ENCODE data around the gene ADAMTS2. TPM values are rescaled to one million over a fixed set of nuclear protein-coding genes. Genes with fewer than 3 reads are reported as not detected.
A peak's percentile ranks its signal among the peaks of the same experiment; 100 is the strongest.

ADAMTS2 gene
- total RNA-seq, 1 donor from 2014 or later, result 1.2 TPM

GRCh38 chr5:179272326-179273072 lies 72.8 kb downstream of the ADAMTS2 start:
- Mint-ChIP-seq H3K36me3 (no peaks in the 10 kb centered on the region), H3K27me3 (ENCODE audit: insufficient read depth, low read depth) (no peaks in the 10 kb centered on the region), H3K4me1 (peaks cover 13% of the 10 kb centered on the region), H3K9me3 (no peaks in the 10 kb centered on the region), H3K27ac (peak overlapping the region; percentile 96), H3K4me3 (no peak overlapping the region)
- TF ChIP-seq EZH2 (IDR thresholded peaks at IDR 0.05) (no peak), EZH2phosphoT487 (IDR thresholded peaks at IDR 0.05) (no peak), CTCF (IDR thresholded peaks at IDR 0.05) (no peak)
- Histone ChIP-seq H3K9ac (no peak overlapping the region), H3K79me2 (ENCODE audit: low read depth) (no peaks in the 10 kb centered on the region), H3K4me3 (no peak overlapping the region), H3K27me3 (no peaks in the 10 kb centered on the region), H3K4me2 (peak overlapping the region; percentile 13), H3K9me3 (ENCODE audit: low read depth) (no peaks in the 10 kb centered on the region), H3K27ac (no peak overlapping the region), H4K20me1 (ENCODE audit: low read depth) (no peaks in the 10 kb centered on the region), H3F3A (ENCODE audit: low read depth) (no peaks in the 10 kb centered on the region), H2AFZ (replicated peaks) (no peak overlapping the region), H3K4me1 (peaks cover 5% of the 10 kb centered on the region), H3K36me3 (no peaks in the 10 kb centered on the region)
- peak; percentile 31 for DNase-seq (ENCODE audit: low spot score)

DNA sequence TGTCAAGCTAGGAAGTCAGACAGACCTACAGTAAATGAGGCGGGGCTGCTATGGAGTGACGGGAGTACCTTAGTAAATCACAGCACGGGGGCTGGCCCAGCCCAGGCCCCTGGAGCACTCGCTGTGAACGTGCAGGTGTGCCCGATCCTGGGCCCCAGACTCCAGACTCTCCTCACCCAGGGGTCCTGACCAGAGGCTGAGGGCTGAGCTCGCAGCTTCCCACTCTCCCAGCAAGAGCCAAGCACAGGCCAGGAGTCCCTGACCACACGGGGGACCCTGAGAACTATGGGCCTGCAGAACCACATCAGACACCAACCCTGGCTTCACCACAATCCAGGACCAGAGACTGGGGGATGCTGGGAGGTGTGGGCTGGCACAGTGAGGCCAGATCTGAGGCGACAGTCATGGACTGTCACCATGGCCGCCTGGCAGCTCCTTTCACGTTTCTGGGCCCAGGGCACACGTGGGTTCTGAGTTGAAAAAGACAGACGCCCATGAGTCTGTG lies 73.4 kb downstream of the ADAMTS2 start:
- peaks cover 5% of the 10 kb centered on the region for H3K4me1 ChIP-seq
- H3K79me2 ChIP-seq (ENCODE audit: low read depth), result no peaks in the 10 kb centered on the region
- no peaks in the 10 kb centered on the region for H3K27me3 ChIP-seq
- H4K20me1 ChIP-seq (ENCODE audit: low read depth), result no peaks in the 10 kb centered on the region
- no peaks in the 10 kb centered on the region for H3K9me3 Mint-ChIP-seq
- H3K9ac ChIP-seq, result no peak overlapping the region
- H3K4me1 Mint-ChIP-seq, result peaks cover 13% of the 10 kb centered on the region
- no peaks in the 10 kb centered on the region for H3K27me3 Mint-ChIP-seq (ENCODE audit: insufficient read depth, low read depth)
- H3K4me3 Mint-ChIP-seq, result no peak overlapping the region
- no peaks in the 10 kb centered on the region for H3K36me3 ChIP-seq
- no peak overlapping the region for H3K4me3 ChIP-seq
- no peak overlapping the region for H3K27ac Mint-ChIP-seq
- DNase-seq (ENCODE audit: low spot score), result no peak
- no peak for TF ChIP-seq CTCF (IDR thresholded peaks at IDR 0.05)
- no peak for TF ChIP-seq EZH2 (IDR thresholded peaks at IDR 0.05)
- TF ChIP-seq EZH2phosphoT487 (IDR thresholded peaks at IDR 0.05), result no peak
- H3F3A ChIP-seq (ENCODE audit: low read depth), result no peaks in the 10 kb centered on the region
- no peak overlapping the region for H2AFZ ChIP-seq (replicated peaks)
- H3K27ac ChIP-seq, result no peak overlapping the region
- no peaks in the 10 kb centered on the region for H3K36me3 Mint-ChIP-seq
- H3K4me2 ChIP-seq, result no peak overlapping the region
- H3K9me3 ChIP-seq (ENCODE audit: low read depth), result no peaks in the 10 kb centered on the region

DNA sequence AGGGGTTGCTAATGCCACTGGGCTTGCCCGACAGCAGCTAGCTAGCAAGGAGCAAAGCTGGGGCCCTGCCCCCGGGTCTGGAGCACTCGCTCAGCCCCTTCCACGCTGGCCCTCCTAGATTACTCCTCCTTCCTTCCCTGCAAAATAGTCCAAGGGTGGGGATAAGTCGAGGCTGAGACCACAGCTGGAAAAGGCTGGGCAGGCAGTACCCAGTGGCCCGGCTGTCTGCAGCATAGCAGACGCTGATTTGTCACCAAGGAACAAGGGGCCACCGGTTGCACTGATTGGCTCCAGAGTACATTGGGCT lies 73.9 kb downstream of the ADAMTS2 start:
- Mint-ChIP-seq H3K27me3 (ENCODE audit: insufficient read depth, low read depth) (no peaks in the 10 kb centered on the region), H3K36me3 (no peaks in the 10 kb centered on the region), H3K9me3 (no peaks in the 10 kb centered on the region), H3K4me1 (peaks cover 13% of the 10 kb centered on the region), H3K27ac (no peak overlapping the region), H3K4me3 (no peak overlapping the region)
- TF ChIP-seq EZH2 (IDR thresholded peaks at IDR 0.05) (no peak), CTCF (IDR thresholded peaks at IDR 0.05) (no peak), EZH2phosphoT487 (IDR thresholded peaks at IDR 0.05) (no peak)
- H3K27ac ChIP-seq, result no peak overlapping the region
- no peaks in the 10 kb centered on the region for H3F3A ChIP-seq (ENCODE audit: low read depth)
- no peak overlapping the region for H3K9ac ChIP-seq
- no peaks in the 10 kb centered on the region for H3K27me3 ChIP-seq
- no peak for DNase-seq (ENCODE audit: low spot score)
- H3K36me3 ChIP-seq, result no peaks in the 10 kb centered on the region
- H3K4me3 ChIP-seq, result no peak overlapping the region
- H4K20me1 ChIP-seq (ENCODE audit: low read depth), result no peaks in the 10 kb centered on the region
- no peak overlapping the region for H2AFZ ChIP-seq (replicated peaks)
- H3K4me2 ChIP-seq, result no peak overlapping the region
- H3K79me2 ChIP-seq (ENCODE audit: low read depth), result no peaks in the 10 kb centered on the region
- H3K9me3 ChIP-seq (ENCODE audit: low read depth), result no peaks in the 10 kb centered on the region
- H3K4me1 ChIP-seq, result peaks cover 5% of the 10 kb centered on the region

Data from neural progenitor cell (in vitro differentiated cells).